Naive B cell (primary cell): ENCODE data around the gene USP47. TPM values are rescaled to one million over a fixed set of nuclear protein-coding genes. Genes with fewer than 3 reads are reported as not detected.
A peak's percentile ranks its signal among the peaks of the same experiment; 100 is the strongest.

ENCODE experiments used
- ATAC-seq, 2 donors: fragments of 150-1000 bp; cut with Tn5 transposase; 2 replicates each; pipeline ENCODE4 v1.10.0; 2021; ENCODE audit warnings: low read depth in 2 of 2, mild to moderate bottlenecking in 2 of 2, moderate library complexity in 2 of 2
- DNase-seq: peaks from one replicate; pipeline ENCODE4 v3.0.0; 2022
- H3K27ac Mint-ChIP-seq, 6 donors: one replicate each; pipeline ENCODE4 v1.8.0; 2020 to 2022; ENCODE audit warnings: mild to moderate bottlenecking in 6 of 6, mixed read lengths in 6 of 6, moderate library complexity in 5 of 6, inconsistent platforms in 2 of 6
- H3K27me3 Mint-ChIP-seq, 3 donors: one replicate each; pipeline ENCODE4 v1.8.0; 2021 to 2022; ENCODE audit warnings: mixed read lengths in 3 of 3, mild to moderate bottlenecking in 1 of 3
- H3K36me3 Mint-ChIP-seq, 2 donors: one replicate each; pipeline ENCODE4 v1.8.0; 2020 to 2022; ENCODE audit warnings: mixed read lengths in 2 of 2, inconsistent platforms in 1 of 2, mild to moderate bottlenecking in 1 of 2
- H3K4me1 Mint-ChIP-seq, 3 donors: one replicate each; pipeline ENCODE4 v1.8.0; 2020 to 2022; ENCODE audit warnings: mixed read lengths in 3 of 3, inconsistent platforms in 1 of 3, mild to moderate bottlenecking in 1 of 3, moderate library complexity in 1 of 3
- H3K4me3 Mint-ChIP-seq, 8 donors: one replicate each; pipeline ENCODE4 v1.8.0; 2020 to 2022; ENCODE audit warnings: mild to moderate bottlenecking in 8 of 8, mixed read lengths in 8 of 8, moderate library complexity in 8 of 8, inconsistent platforms in 2 of 8
- H3K9me3 Mint-ChIP-seq, 7 donors: one replicate each; pipeline ENCODE4 v1.8.0; 2020 to 2022; ENCODE audit warnings: mixed read lengths in 7 of 7, mild to moderate bottlenecking in 5 of 7, inconsistent platforms in 2 of 7, moderate library complexity in 1 of 7
- polyA plus RNA-seq, 6 donors: library from polyadenylated mRNA; unstranded; fragments of 300-500 nt; fragmentation: Illumina TruSeq; gene quantifications; one replicate each; pipeline ENCODE4 v1.2.3, GENCODE V29; 2021; ENCODE audit warnings: low read depth in 6 of 6

USP47 gene
- polyA plus RNA-seq, 6 donors from 2014 or later: 28.5 to 51.7 (median 33.3) TPM

GRCh38 chr11:11841116-11841722, 553 bp upstream of the USP47 start:
- Mint-ChIP-seq H3K27ac (no peak overlapping the region), H3K36me3 (no peaks in the 10 kb centered on the region), H3K9me3 (no peaks in the 10 kb centered on the region), H3K4me3 (no peak overlapping the region), H3K27me3 (peaks cover 12 to 22% (median 13%) of the 10 kb centered on the region in 3 donors), H3K4me1 (peaks cover 0 to 16% (median 9%) of the 10 kb centered on the region in 3 donors)
- no peak for DNase-seq
- peak; percentile 1 to 20 for ATAC-seq

- peak; percentile 38 to 45 for ATAC-seq
- H3K27ac Mint-ChIP-seq: no peak overlapping the region
- H3K27me3 Mint-ChIP-seq: peaks cover 4 to 9% (median 8%) of the 10 kb centered on the region in 3 donors
- no peak overlapping the region for H3K4me3 Mint-ChIP-seq
- DNase-seq: no peak
- no peaks in the 10 kb centered on the region for H3K36me3 Mint-ChIP-seq
- no peaks in the 10 kb centered on the region for H3K9me3 Mint-ChIP-seq
- H3K4me1 Mint-ChIP-seq: peaks cover 9 to 23% (median 17%) of the 10 kb centered on the region in 3 donors
Measured at GRCh38 chr11:11842421-11843008, 743 bp downstream of the USP47 start.

- DNase-seq (peak; percentile 36), ATAC-seq (no peak)
- H3K27ac Mint-ChIP-seq: no peak overlapping the region
- peaks cover 12 to 25% (median 19%) of the 10 kb centered on the region in 3 donors for H3K4me1 Mint-ChIP-seq
- no peaks in the 10 kb centered on the region for H3K36me3 Mint-ChIP-seq
- H3K4me3 Mint-ChIP-seq: no peak overlapping the region
- peaks cover 2 to 6% (median 6%) of the 10 kb centered on the region in 3 donors for H3K27me3 Mint-ChIP-seq
- no peaks in the 10 kb centered on the region for H3K9me3 Mint-ChIP-seq
Measured at GRCh38 chr11:11843211-11843621, 1.4 kb downstream of the USP47 start.

GRCh38 chr11:11843642-11844041, 1.9 kb downstream of the USP47 start:
- Mint-ChIP-seq H3K4me3 (no peak overlapping the region), H3K27me3 (peaks cover 0 to 2% (median 2%) of the 10 kb centered on the region in 3 donors), H3K9me3 (no peaks in the 10 kb centered on the region), H3K4me1 (peaks cover 16 to 25% (median 22%) of the 10 kb centered on the region in 3 donors), H3K27ac (no peak overlapping the region), H3K36me3 (no peaks in the 10 kb centered on the region)
- DNase-seq: no peak
- no peak for ATAC-seq

GRCh38 chr11:11844272-11844671, 2.5 kb downstream of the USP47 start:
- peak overlapping the region in 1 of 8 donors; percentile 72 for H3K4me3 Mint-ChIP-seq
- DNase-seq: no peak
- no peaks in the 10 kb centered on the region for H3K36me3 Mint-ChIP-seq

GRCh38 chr11:11845071-11845470, 3.3 kb downstream of the USP47 start:
- DNase-seq: no peak
- Mint-ChIP-seq H3K9me3 (no peaks in the 10 kb centered on the region), H3K36me3 (no peaks in the 10 kb centered on the region), H3K27me3 (no peaks in the 10 kb centered on the region), H3K27ac (peak overlapping the region in 2 of 6 donors; percentile 31 to 59), H3K4me1 (peaks cover 31 to 37% (median 36%) of the 10 kb centered on the region in 3 donors), H3K4me3 (peak overlapping the region in 4 of 8 donors; percentile 1 to 43 (median 28))
- no peak for ATAC-seq

More at GRCh38 chr11:11844272-11844671, 2.5 kb downstream of the USP47 start:
- no peaks in the 10 kb centered on the region for H3K27me3 Mint-ChIP-seq
- H3K4me1 Mint-ChIP-seq: peaks cover 23 to 30% (median 28%) of the 10 kb centered on the region in 3 donors
- H3K9me3 Mint-ChIP-seq: no peaks in the 10 kb centered on the region
- no peak for ATAC-seq
- peak overlapping the region in 1 of 6 donors; percentile 43 for H3K27ac Mint-ChIP-seq

GRCh38 chr11:11845551-11845950, 3.8 kb downstream of the USP47 start:
- Mint-ChIP-seq H3K4me1 (peaks cover 35 to 41% (median 40%) of the 10 kb centered on the region in 3 donors), H3K27ac (no peak overlapping the region), H3K4me3 (peak overlapping the region in 1 of 8 donors; percentile 31), H3K36me3 (no peaks in the 10 kb centered on the region), H3K27me3 (no peaks in the 10 kb centered on the region), H3K9me3 (no peaks in the 10 kb centered on the region)
- ATAC-seq (no peak), DNase-seq (no peak)

- DNase-seq (no peak), ATAC-seq (no peak)
- Mint-ChIP-seq H3K27ac (peak overlapping the region in 1 of 6 donors; percentile 4), H3K27me3 (no peaks in the 10 kb centered on the region), H3K4me3 (no peak overlapping the region), H3K9me3 (no peaks in the 10 kb centered on the region), H3K4me1 (peaks cover 42 to 49% (median 45%) of the 10 kb centered on the region in 3 donors), H3K36me3 (no peaks in the 10 kb centered on the region)
Measured at GRCh38 chr11:11847082-11847481, 5.3 kb downstream of the USP47 start.

GRCh38 chr11:11848891-11849746, 7.3 kb downstream of the USP47 start:
- no peaks in the 10 kb centered on the region for H3K36me3 Mint-ChIP-seq
- DNase-seq (peak; percentile 68), ATAC-seq (peak; percentile 95 to 99)
- H3K9me3 Mint-ChIP-seq: no peaks in the 10 kb centered on the region
- peak overlapping the region in 1 of 6 donors; percentile 72 for H3K27ac Mint-ChIP-seq
- H3K27me3 Mint-ChIP-seq: no peaks in the 10 kb centered on the region
- peaks cover 57 to 65% (median 59%) of the 10 kb centered on the region in 3 donors for H3K4me1 Mint-ChIP-seq
- H3K4me3 Mint-ChIP-seq: peak overlapping the region in 4 of 8 donors; percentile 0 to 18 (median 10)

GRCh38 chr11:11850668-11851067, 8.9 kb downstream of the USP47 start:
- no peak for ATAC-seq
- peaks cover 54 to 67% (median 64%) of the 10 kb centered on the region in 3 donors for H3K4me1 Mint-ChIP-seq
- no peak for DNase-seq
- no peaks in the 10 kb centered on the region for H3K27me3 Mint-ChIP-seq
- H3K4me3 Mint-ChIP-seq: no peak overlapping the region
- no peak overlapping the region for H3K27ac Mint-ChIP-seq
- H3K9me3 Mint-ChIP-seq: no peaks in the 10 kb centered on the region
- H3K36me3 Mint-ChIP-seq: no peaks in the 10 kb centered on the region

- DNase-seq: no peak
Measured at GRCh38 chr11:11856638-11857037, 14.9 kb downstream of the USP47 start.

GRCh38 chr11:11857769-11858168, 16.0 kb downstream of the USP47 start:
- DNase-seq (no peak), ATAC-seq (no peak)
- no peaks in the 10 kb centered on the region for H3K27me3 Mint-ChIP-seq
- H3K9me3 Mint-ChIP-seq: no peaks in the 10 kb centered on the region
- H3K4me3 Mint-ChIP-seq: no peak overlapping the region
- H3K27ac Mint-ChIP-seq: no peak overlapping the region
- no peaks in the 10 kb centered on the region for H3K36me3 Mint-ChIP-seq
- H3K4me1 Mint-ChIP-seq: peaks cover 40 to 61% (median 58%) of the 10 kb centered on the region in 3 donors

More at GRCh38 chr11:11856638-11857037, 14.9 kb downstream of the USP47 start:
- peaks cover 48 to 69% (median 62%) of the 10 kb centered on the region in 3 donors for H3K4me1 Mint-ChIP-seq
- peak overlapping the region in 2 of 6 donors; percentile 24 to 28 for H3K27ac Mint-ChIP-seq
- no peaks in the 10 kb centered on the region for H3K9me3 Mint-ChIP-seq
- H3K4me3 Mint-ChIP-seq: no peak overlapping the region
- no peaks in the 10 kb centered on the region for H3K36me3 Mint-ChIP-seq
- no peak for ATAC-seq
- H3K27me3 Mint-ChIP-seq: no peaks in the 10 kb centered on the region

GRCh38 chr11:11858676-11859075, 16.9 kb downstream of the USP47 start:
- H3K4me1 Mint-ChIP-seq: peaks cover 32 to 54% (median 53%) of the 10 kb centered on the region in 3 donors
- DNase-seq: no peak

More at GRCh38 chr11:11858676-11859075, 16.9 kb downstream of the USP47 start:
- no peak for ATAC-seq
- no peaks in the 10 kb centered on the region for H3K9me3 Mint-ChIP-seq
- peak overlapping the region in 4 of 6 donors; percentile 3 to 93 (median 72) for H3K27ac Mint-ChIP-seq
- no peaks in the 10 kb centered on the region for H3K27me3 Mint-ChIP-seq
- H3K4me3 Mint-ChIP-seq: no peak overlapping the region
- H3K36me3 Mint-ChIP-seq: no peaks in the 10 kb centered on the region
